GM10248 (cell line): ENCODE results near the gene TRAF2.

Source experiments
- CTCF ChIA-PET: fragments of 300-600 bp; sonication (Branson Sonifier 250); formaldehyde crosslinking; extraction: SDS; loops from one replicate; lab custom pipeline; 2021; ENCODE audit warnings: antibody characterized with exemption; lab: Yijun Ruan, JAX
- POLR2A ChIA-PET: fragments of 350-650 bp; sonication (Branson Sonifier 250); formaldehyde crosslinking; extraction: SDS; loops from one replicate; lab custom pipeline; 2020; ENCODE audit warnings: antibody characterized with exemption; lab: Yijun Ruan, JAX
- DNase-seq: peaks from one replicate; pipeline ENCODE4 v3.0.0; 2012; ENCODE audit errors: extremely low spot score
- TF ChIP-seq, protein P1 (sequence below): IDR thresholded peaks from 2 replicates; pipeline ENCODE4 v1.5.1; 2012; ENCODE audit warnings: mild to moderate bottlenecking, low read depth; ENCODE audit errors: extremely low read depth, missing control alignments, control extremely low read depth

TRAF2 gene

DNA sequence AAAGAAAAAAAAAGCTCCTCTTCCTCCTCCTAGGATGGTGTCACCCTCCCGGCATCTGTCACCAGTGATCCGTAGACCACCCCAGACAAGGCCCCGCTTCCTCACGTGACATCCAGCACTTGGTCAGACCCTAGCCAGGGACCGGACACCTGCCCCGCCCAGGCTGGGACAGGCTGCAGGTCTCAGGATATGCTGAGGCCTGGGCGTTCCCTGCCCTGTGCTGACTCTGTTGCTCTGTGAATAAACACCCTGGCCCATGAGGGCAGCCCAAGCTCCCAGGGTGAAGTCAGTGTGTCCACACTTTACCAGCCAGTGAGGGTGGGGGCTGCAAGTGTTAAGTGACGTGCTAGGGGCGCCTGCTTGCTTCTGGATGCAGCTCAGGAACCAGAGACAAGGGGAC is 25.8 kb upstream of the TRAF2 start:
- TF ChIP-seq, protein P1, sequence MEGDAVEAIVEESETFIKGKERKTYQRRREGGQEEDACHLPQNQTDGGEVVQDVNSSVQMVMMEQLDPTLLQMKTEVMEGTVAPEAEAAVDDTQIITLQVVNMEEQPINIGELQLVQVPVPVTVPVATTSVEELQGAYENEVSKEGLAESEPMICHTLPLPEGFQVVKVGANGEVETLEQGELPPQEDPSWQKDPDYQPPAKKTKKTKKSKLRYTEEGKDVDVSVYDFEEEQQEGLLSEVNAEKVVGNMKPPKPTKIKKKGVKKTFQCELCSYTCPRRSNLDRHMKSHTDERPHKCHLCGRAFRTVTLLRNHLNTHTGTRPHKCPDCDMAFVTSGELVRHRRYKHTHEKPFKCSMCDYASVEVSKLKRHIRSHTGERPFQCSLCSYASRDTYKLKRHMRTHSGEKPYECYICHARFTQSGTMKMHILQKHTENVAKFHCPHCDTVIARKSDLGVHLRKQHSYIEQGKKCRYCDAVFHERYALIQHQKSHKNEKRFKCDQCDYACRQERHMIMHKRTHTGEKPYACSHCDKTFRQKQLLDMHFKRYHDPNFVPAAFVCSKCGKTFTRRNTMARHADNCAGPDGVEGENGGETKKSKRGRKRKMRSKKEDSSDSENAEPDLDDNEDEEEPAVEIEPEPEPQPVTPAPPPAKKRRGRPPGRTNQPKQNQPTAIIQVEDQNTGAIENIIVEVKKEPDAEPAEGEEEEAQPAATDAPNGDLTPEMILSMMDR = no peak
- no peak for DNase-seq
- ChIA-PET CTCF (interaction anchor here (0.9 to 3.2 kb wide), 2 partner anchors 18 to 103 kb away, joined by 3 to 19 read pairs; partner anchors contain the start of genes AJM1 and LCN8), POLR2A (interaction anchor here (1.5 kb wide), 1 partner anchor 13 kb away, joined by 3 read pairs; no protein-coding TSS in a partner anchor)

DNA sequence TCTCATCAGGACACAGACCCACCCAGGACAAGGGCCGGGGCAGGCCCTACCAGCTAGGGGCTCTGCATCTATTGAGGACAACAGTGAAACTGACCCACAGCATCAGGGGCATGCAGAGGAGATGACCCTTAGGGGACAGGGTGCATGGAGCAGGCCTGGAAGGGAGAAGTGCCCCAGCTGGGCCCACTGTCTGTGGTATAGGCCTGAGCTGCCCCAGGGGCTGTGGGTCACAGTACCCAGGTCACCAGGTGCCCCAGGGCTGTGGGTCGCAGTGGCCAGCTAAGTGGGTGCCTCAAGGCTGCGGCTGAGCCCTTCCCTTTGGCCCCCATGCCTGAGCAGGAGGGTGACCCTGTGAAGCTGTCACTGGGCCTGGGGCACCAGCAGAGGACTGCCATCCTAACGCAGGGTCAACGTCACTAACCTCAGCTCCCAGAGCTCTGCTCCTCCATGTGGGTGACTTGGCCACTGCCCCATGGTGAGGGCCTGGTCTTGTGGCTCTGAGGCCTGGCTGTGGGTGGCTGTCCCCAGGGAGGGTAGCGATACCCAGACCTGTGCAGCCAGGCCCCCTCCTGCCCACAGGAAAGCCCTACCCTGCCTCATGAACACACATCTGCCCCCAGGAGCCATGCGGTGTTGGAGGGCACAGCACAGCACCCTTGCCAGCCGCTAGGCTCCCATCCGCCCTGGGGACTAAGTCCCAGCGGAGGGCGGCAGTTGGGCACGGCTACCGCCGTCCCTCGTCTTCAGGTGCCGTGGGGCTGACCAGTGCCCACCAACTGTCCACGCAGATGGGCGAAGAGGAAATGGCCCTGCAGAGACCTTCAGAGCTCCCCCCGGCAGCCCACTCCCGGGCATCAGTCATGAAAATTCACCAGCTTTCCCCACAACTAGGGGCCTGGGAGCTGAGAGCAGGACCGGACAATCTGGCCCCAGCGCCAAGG is 25.1 kb upstream of the TRAF2 start:
- no peak for DNase-seq
- CTCF ChIA-PET = interaction anchor here (0.9 to 3.2 kb wide), 4 partner anchors 19 to 203 kb away, joined by 3 to 19 read pairs (median 4); partner anchors contain the start of genes AJM1 and LCN8
- TF ChIP-seq, protein P1 = no peak
- POLR2A ChIA-PET = interaction anchor here (0.8 to 1.5 kb wide), 2 partner anchors 14 to 41 kb away, joined by 3 read pairs; no protein-coding TSS in a partner anchor

- ChIA-PET CTCF (interaction anchor here (0.9 to 3.2 kb wide), 4 partner anchors 19 to 202 kb away, joined by 3 to 19 read pairs (median 4); partner anchors contain the start of genes AJM1 and RABL6), POLR2A (interaction anchor here (0.8 kb wide), 1 partner anchor 41 kb away, joined by 3 read pairs; no protein-coding TSS in a partner anchor)
- TF ChIP-seq, protein P1 = no peak
- no peak for DNase-seq
These were observed 24.4 kb upstream of the TRAF2 start for GRCh38 chr9:136861874-136862457.

GRCh38 chr9:136862849-136863622 is 23.3 kb upstream of the TRAF2 start:
- TF ChIP-seq, protein P1 = no peak
- DNase-seq = no peak
- POLR2A ChIA-PET = no interaction called here
- CTCF ChIA-PET = interaction anchor here (0.9 to 1.6 kb wide), 3 partner anchors 19 to 201 kb away, joined by 3 to 5 read pairs (median 4); partner anchors contain the start of gene RABL6

DNA sequence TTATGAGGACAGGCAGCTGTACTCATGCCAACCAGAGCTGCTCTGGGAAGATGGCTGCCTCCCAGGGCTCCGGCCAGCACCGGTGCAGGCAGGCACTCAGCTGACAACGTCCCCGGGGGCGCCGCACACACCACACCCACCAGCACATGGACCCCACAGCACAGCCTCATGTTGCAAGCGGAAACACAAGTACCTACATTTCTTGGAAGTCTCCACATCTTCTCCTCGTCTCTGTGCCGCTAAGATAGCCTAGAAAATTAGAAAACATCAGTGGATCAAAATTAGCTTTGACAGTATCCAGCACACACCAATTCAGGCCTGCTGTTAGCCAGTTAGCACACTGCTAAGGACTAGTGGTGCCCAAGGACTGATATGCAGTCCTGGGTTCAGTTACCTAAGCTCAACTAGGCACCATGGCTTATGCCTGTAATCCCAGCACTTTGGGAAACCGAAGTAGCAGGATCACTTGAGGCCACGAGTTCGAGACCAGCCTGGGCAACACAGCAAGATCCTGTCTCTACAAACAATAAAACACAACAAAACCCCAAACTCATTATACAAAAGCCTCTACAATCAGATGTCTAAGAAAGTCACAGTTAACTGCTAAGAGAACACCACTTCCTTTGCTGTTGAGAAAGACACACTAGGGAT is 22.6 kb upstream of the TRAF2 start:
- ChIA-PET CTCF (interaction anchor here (0.9 to 1.3 kb wide), 2 partner anchors 12 to 18 kb away, joined by 3 to 4 read pairs; no protein-coding TSS in a partner anchor), POLR2A (interaction anchor here (1.3 kb wide), 1 partner anchor 22 kb away, joined by 4 read pairs; the partner anchor contains the start of gene TRAF2)
- DNase-seq = no peak
- TF ChIP-seq, protein P1 = no peak
